Endothelial cell of umbilical vein (primary cell): ENCODE measurements around the gene GOLT1B. TPM values are rescaled to one million over a fixed set of nuclear protein-coding genes. Genes with fewer than 3 reads are reported as not detected.

ENCODE experiments used
- BruUV-seq: library from RNA; stranded (reverse); fragments of 400-500 nt; replicated peaks from 2 replicates; lab custom pipeline; 2021; lab: Mats Ljungman, UMichigan
- CTCF ChIA-PET: fragments of 300-600, 350-600 bp; sonication (Branson Sonifier 250); formaldehyde crosslinking; loops from one replicate; lab custom pipeline; 2021; ENCODE audit warnings: antibody characterized with exemption, inconsistent platforms; lab: Charles Lee
- POLR2A ChIA-PET: fragments of 300-600, 350-600 bp; sonication (Branson Sonifier 250); formaldehyde crosslinking; loops from one replicate; lab custom pipeline; 2021; ENCODE audit warnings: antibody characterized with exemption, inconsistent platforms; lab: Charles Lee
- DNase-seq: peaks from one replicate; pipeline ENCODE4 v3.0.0-alpha.2; 2011; ENCODE audit warnings: low read depth, low spot score
- FAIRE-seq: peaks from 2 replicates; lab custom pipeline; 2011; peaks lifted over from hg19 to GRCh38; lab: Jason Lieb, UNC
- H2AFZ ChIP-seq: 2 replicates; pipeline ENCODE4 v1.6.0; 2012; ENCODE audit warnings: low read depth, low read length, control low read depth, inconsistent platforms
- H3K27ac ChIP-seq: 2 replicates; pipeline ENCODE4 v1.5.1; 2011; ENCODE audit warnings: low read depth, mild to moderate bottlenecking, control low read depth, low read length, moderate library complexity; ENCODE audit not compliant: insufficient read depth
- H3K27me3 ChIP-seq, 2 experiments: 2 replicates each; pipeline versions ENCODE4 v1.6.0 to v1.6.1; 2011; ENCODE audit warnings: low read length in 2 of 2, mixed read lengths in 1 of 2; ENCODE audit not compliant: control insufficient read depth in 2 of 2, insufficient read depth in 2 of 2
- H3K36me3 ChIP-seq, 2 experiments: 2 replicates in 1 of 2; 3 replicates in 1 of 2; pipeline ENCODE4 v1.5.1; 2011; ENCODE audit warnings: low read length in 2 of 2, mild to moderate bottlenecking in 1 of 2, moderate library complexity in 1 of 2; ENCODE audit not compliant: control insufficient read depth in 2 of 2, insufficient read depth in 2 of 2; ENCODE audit errors: extremely low read depth in 1 of 2
- H3K4me1 ChIP-seq: 3 replicates; pipeline ENCODE4 v1.5.1; 2011; ENCODE audit warnings: mild to moderate bottlenecking, low read length; ENCODE audit not compliant: control insufficient read depth, insufficient read depth; ENCODE audit errors: extremely low read depth
- H3K4me2 ChIP-seq: 2 replicates; pipeline ENCODE4 v1.6.1; 2011; ENCODE audit warnings: low read length, control low read depth, mixed read lengths; ENCODE audit not compliant: insufficient read depth
- H3K4me3 ChIP-seq, 3 experiments: fragments of 200-600 bp in 1 of 3; sonication (generic), shearing (Covaris generic) in 1 of 3; replicated peaks in 1 of 3; 2 replicates each; pipeline ENCODE4 v1.5.1; 2011 to 2016; ENCODE audit warnings: control low read depth in 3 of 3, low read length in 3 of 3, mild to moderate bottlenecking in 2 of 3, inconsistent platforms in 1 of 3, low read depth in 1 of 3, moderate library complexity in 1 of 3; ENCODE audit not compliant: insufficient read depth in 1 of 3
- H3K79me2 ChIP-seq: 2 replicates; pipeline ENCODE4 v1.6.0; 2012; ENCODE audit warnings: low read length, inconsistent platforms; ENCODE audit not compliant: control insufficient read depth, insufficient read depth
- H3K9ac ChIP-seq: replicated peaks from 2 replicates; pipeline ENCODE3; 2011; ENCODE audit warnings: low read length, control low read depth; ENCODE audit not compliant: insufficient read depth; ENCODE audit errors: extremely low read depth
- H3K9me1 ChIP-seq: replicated peaks from 3 replicates; pipeline ENCODE4 v1.6.0; 2011; ENCODE audit warnings: mild to moderate bottlenecking, low read length; ENCODE audit not compliant: control insufficient read depth, insufficient read depth; ENCODE audit errors: extremely low read depth
- H3K9me3 ChIP-seq: replicated peaks from 2 replicates; pipeline ENCODE4 v1.5.1; 2012; ENCODE audit warnings: low read length, inconsistent platforms; ENCODE audit not compliant: control insufficient read depth, insufficient read depth
- H4K20me1 ChIP-seq: replicated peaks from 2 replicates; pipeline ENCODE3; 2011; ENCODE audit warnings: mild to moderate bottlenecking, low read length; ENCODE audit not compliant: control insufficient read depth, insufficient read depth; ENCODE audit errors: extremely low read depth
- CTCF ChIP-seq, 2 donors: IDR thresholded peaks; 1 replicate in 1 of 2; 2 replicates in 1 of 2; pipeline ENCODE4 v1.5.1; 2011; ENCODE audit warnings: low read length in 2 of 2, mild to moderate bottlenecking in 2 of 2, moderate library complexity in 2 of 2, control low read depth in 1 of 2, inconsistent platforms in 1 of 2, low read depth in 1 of 2; ENCODE audit not compliant: insufficient read depth in 1 of 2; ENCODE audit errors: extremely low read depth in 1 of 2
- EZH2 ChIP-seq: IDR thresholded peaks from 2 replicates; pipeline ENCODE4 v1.6.1; 2012; ENCODE audit warnings: borderline replicate concordance, low read depth, mild to moderate bottlenecking, moderate library complexity, low read length, inconsistent platforms; ENCODE audit not compliant: severe bottlenecking
- FOS ChIP-seq: IDR thresholded peaks from 2 replicates; pipeline ENCODE4 v1.6.1; 2011; ENCODE audit warnings: mild to moderate bottlenecking, low read length, moderate library complexity, borderline replicate concordance; ENCODE audit not compliant: insufficient read depth
- GATA2 ChIP-seq: IDR thresholded peaks from 2 replicates; pipeline ENCODE4 v1.7.0; 2011; ENCODE audit warnings: low read depth, mild to moderate bottlenecking, moderate library complexity, mixed read lengths, low read length; ENCODE audit not compliant: insufficient read length, insufficient read depth
- JUN ChIP-seq: IDR thresholded peaks from 2 replicates; pipeline ENCODE4 v1.6.1; 2011; ENCODE audit warnings: borderline replicate concordance, low read depth; ENCODE audit not compliant: insufficient read length, insufficient read depth
- MAX ChIP-seq: IDR thresholded peaks from 2 replicates; pipeline ENCODE4 v1.6.1; 2011; ENCODE audit not compliant: insufficient read depth, insufficient read length
- MYC ChIP-seq: IDR thresholded peaks from one replicate; pipeline ENCODE4 v1.6.1; 2011; ENCODE audit warnings: mild to moderate bottlenecking, low read depth, low read length
- POLR2A ChIP-seq: IDR thresholded peaks from 2 replicates; pipeline ENCODE4 v1.6.1; 2012; ENCODE audit warnings: low read depth, mild to moderate bottlenecking, control low read depth, low read length
- POLR2AphosphoS5 ChIP-seq: IDR thresholded peaks from 2 replicates; pipeline ENCODE4 v1.6.1; 2012; ENCODE audit warnings: low read depth, mild to moderate bottlenecking, control low read depth, low read length, moderate library complexity; ENCODE audit not compliant: insufficient read depth
- dilution Hi-C: fragments of 300-500 bp; cut with MboI; formaldehyde crosslinking; loops from one replicate; pipeline ENCODE4 v1.15.0; 2019; ENCODE audit warnings: low sequenced_read_pairs; ENCODE audit not compliant: extremely low pct_ligation_motif_present
- intact Hi-C: fragments of 100-400 bp; cut with micrococcal nuclease; formaldehyde crosslinking; loops from one replicate; pipeline ENCODE4 v1.10.0; 2022
- polyA plus RNA-seq, 4 experiments: library from polyadenylated mRNA; depleted of rRNA in 3 of 4; stranded (reverse) in 3 of 4; unstranded in 1 of 4; fragments of >200 nt; gene quantifications; 2 replicates each; pipeline versions ENCODE4 v1.2.1 to v1.2.3, GENCODE V29; 2011 to 2012; ENCODE audit warnings: missing spikeins in 1 of 4
- total RNA-seq: library from RNA; stranded (reverse); gene quantifications from 2 replicates; pipeline ENCODE4 v1.2.3, GENCODE V29; 2021

Gene GOLT1B
- total and polyA plus RNA-seq, 2 donors (not counting 3 experiments of a cell fraction or from before 2014, with no cell fraction given): 21.9 to 50.5 TPM

GRCh38 chr12:21566907-21567394 is 65.4 kb downstream of the GOLT1B start:
- intact Hi-C loops: no loop called here
- H3K79me2 ChIP-seq: no peaks in the 10 kb centered on the region
- no peaks in the 10 kb centered on the region for H4K20me1 ChIP-seq
- no TSS peak for BruUV-seq
- H3K27ac ChIP-seq: no peak overlapping the region
- no peak overlapping the region for H2AFZ ChIP-seq
- TF ChIP-seq MYC (no peak), CTCF (IDR thresholded peaks at IDR 0.05; ENCODE audit: extremely low read depth in 1 of 2, insufficient read depth in 1 of 2, low read depth in 1 of 2, low read length in 2 of 2) (no peak), JUN (no peak), EZH2 (no peak), FOS (no peak), POLR2AphosphoS5 (no peak), POLR2A (no peak), GATA2 (no peak), MAX (no peak)
- no peaks in the 10 kb centered on the region for H3K9me3 ChIP-seq
- H3K4me3 ChIP-seq: no peak overlapping the region
- H3K4me2 ChIP-seq: no peak overlapping the region
- no peaks in the 10 kb centered on the region for H3K27me3 ChIP-seq
- FAIRE-seq (no peak), DNase-seq (no peak)
- H3K9ac ChIP-seq: no peak overlapping the region
- ChIA-PET CTCF (no interaction called here), POLR2A (no interaction called here)
- dilution Hi-C loops: no loop called here
- H3K36me3 ChIP-seq: no peaks in the 10 kb centered on the region
- no peaks in the 10 kb centered on the region for H3K9me1 ChIP-seq
- H3K4me1 ChIP-seq: no peaks in the 10 kb centered on the region

Other genes starting within 250 kb of the GOLT1B start
- not detected in 2 replicates for gene SLCO1A2, start 166.9 kb upstream of the GOLT1B start, total RNA-seq
- gene SLCO1A2, start 166.9 kb upstream of the GOLT1B start, polyA plus RNA-seq: not detected in 2 replicates
- not detected in 2 replicates for gene IAPP, start 128.9 kb upstream of the GOLT1B start, total RNA-seq
- not detected in 2 replicates for gene IAPP, start 128.9 kb upstream of the GOLT1B start, polyA plus RNA-seq
- gene PYROXD1, start 64.1 kb upstream of the GOLT1B start, total RNA-seq: 10.1 and 12.0 TPM in 2 replicates
- gene PYROXD1, start 64.1 kb upstream of the GOLT1B start, polyA plus RNA-seq: 3.7 and 5.3 TPM in 2 replicates
- gene RECQL, start 154 bp upstream of the GOLT1B start, total RNA-seq: 50.3 and 51.4 TPM in 2 replicates
- gene RECQL, start 154 bp upstream of the GOLT1B start, polyA plus RNA-seq: 5.7 and 9.3 TPM in 2 replicates
- gene SPX, start 24.5 kb downstream of the GOLT1B start, total RNA-seq: not detected in 2 replicates
- 0.06 TPM in 1 of 2 replicates, not detected in the other for gene SPX, start 24.5 kb downstream of the GOLT1B start, polyA plus RNA-seq
- not detected in 2 replicates for gene GYS2, start 103.1 kb downstream of the GOLT1B start, total RNA-seq
- 0.03 and 0.04 TPM in 2 replicates for gene GYS2, start 103.1 kb downstream of the GOLT1B start, polyA plus RNA-seq
- gene LDHB, start 156.1 kb downstream of the GOLT1B start, total RNA-seq: 670 and 703 TPM in 2 replicates
- 287 and 437 TPM in 2 replicates for gene LDHB, start 156.1 kb downstream of the GOLT1B start, polyA plus RNA-seq